HG03045 (cell line): ENCODE measurements around the gene MSL3.
A peak's percentile ranks its signal among the peaks of the same experiment; 100 is the strongest.

Experiments
- ATAC-seq: cut with Tn5 transposase; IDR thresholded peaks from one replicate; pipeline ENCODE4 v1.9.1; 2021; ENCODE audit warnings: mild to moderate bottlenecking, moderate library complexity; ENCODE audit not compliant: unreplicated experiment

MSL3 gene

DNA sequence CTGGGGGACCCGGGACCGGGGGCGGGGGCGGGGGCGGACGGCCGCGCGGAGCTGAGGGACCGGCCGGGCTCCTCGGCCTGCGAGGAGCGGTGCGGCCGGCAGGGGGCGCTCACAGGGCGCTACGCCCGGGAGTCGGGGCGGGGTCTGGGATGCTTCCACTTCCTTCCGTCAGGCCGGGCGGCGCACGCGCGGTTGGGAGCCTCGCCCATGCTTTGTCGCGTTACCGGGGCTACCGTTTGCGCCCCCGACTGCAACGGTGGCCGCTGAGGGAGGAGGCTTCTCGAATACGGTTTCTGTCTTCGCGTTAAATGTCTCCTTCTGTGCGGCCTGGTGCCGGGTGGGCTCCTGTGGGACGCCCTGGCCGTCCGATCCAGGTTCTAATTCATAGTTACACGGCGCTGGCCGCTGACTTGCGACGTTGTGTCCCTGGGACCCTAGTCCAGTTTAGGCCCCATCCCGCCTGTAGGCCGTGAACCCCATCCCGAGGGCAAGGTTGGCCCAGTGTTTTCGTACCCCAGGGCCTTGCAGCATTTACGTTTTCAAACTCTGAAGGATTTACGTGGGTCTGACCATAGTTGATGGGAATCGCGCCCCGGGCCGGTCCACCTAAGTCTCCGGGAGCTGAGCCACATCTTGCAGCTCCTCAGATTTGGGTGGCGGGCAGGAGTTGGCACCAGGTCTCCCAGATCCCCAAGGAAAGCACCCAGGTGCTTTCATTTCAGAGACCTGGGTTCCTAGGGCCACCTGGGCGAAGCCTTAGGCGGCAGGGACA, 549 bp downstream of the MSL3 start:
- ATAC-seq = peak; percentile 69

DNA sequence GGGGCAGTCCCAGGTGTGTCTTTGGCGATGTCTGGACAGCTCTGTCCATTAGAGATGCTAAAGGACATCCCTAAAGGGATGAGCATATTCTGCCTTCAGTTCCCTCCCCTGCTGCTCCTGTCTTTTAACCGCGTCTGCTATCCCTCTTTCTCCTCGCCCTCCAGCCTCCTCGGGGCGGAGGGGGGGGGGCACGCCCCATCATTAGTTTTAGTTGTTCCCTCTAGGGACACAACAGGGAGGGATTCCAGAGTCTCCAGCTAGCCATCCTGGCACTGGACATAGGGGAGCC, 1.1 kb downstream of the MSL3 start:
- ATAC-seq = no peak

DNA sequence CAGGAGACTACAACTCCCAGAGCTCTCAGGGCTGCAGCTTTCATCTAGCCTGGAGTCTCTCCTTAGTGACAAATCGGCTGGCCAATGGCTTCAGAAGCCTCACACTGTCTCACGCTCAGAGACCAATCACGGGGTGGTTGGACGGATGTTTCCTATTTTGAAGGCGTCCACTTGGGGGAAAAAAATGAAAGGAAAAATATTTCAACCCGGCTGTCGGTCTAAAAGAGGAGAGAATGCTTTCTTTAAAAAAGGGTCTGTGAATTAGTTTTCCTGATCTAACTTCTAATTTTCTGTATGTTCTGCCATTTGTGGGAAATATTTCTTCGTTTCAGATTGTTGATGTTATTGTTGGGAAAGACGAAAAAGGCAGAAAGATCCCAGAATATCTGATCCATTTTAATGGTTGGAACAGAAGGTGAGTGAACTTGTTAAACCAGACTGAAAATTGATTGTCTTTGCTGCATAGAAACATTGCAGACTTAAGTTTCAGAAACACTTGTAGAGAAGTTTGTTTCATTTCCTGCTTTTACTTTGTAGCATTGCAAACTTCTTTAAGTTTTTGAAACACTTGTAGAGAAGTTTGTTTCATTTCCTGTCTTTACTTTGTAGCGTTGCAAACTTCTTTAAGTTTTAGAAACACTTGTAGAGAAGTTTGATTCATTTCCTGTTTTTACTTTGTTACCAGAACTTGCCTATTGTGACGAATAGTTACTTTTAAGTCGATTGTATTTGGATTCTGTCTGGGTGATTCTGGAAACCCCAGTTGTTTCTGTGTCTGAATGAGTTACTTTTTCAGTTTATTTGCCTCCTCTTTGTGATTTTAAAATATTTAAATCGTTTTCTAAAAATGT, 1.6 kb downstream of the MSL3 start:
- ATAC-seq = peak; percentile 63

DNA sequence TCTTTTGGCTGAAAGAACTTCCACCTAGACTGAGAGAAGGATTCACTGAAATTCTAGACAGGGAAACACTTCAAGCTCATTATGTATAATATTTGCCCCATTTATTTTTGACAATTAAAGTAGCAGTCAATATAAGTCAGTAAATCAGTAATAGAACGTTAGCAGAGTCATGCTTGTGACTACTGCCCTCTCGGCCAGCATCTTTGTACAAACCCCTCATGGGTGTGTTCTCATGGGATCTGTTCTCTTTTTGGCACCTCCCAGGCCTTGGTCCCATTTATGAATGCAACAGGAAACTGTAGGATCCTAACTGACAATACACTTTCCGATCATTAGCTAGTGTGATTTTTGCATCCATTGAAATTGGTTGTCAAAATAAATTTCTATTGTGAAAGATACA, 2.9 kb downstream of the MSL3 start:
- ATAC-seq = no peak

DNA sequence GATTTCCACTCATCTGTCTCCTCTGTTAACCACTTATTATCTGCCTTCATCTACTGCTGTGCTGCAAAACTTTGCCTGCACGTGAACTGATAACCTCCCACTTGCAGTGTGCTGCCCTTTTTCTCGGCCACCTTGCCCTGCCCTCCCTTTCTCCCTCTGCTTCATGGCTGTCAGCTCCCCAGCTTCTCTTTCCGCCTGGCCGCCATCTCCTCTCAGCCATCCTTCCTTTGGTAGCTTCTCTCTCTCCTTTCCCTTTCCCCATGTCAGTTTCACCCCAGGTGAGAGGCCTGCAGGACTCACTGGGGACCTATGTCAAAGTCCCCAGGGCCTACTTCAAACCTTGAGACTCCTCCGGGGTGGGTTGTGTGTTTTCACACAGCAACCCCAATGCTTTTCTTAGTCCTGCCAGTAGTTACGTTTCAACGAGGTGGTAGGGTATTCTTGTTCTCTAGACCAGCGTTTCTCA, 6.6 kb downstream of the MSL3 start:
- no peak for ATAC-seq

DNA sequence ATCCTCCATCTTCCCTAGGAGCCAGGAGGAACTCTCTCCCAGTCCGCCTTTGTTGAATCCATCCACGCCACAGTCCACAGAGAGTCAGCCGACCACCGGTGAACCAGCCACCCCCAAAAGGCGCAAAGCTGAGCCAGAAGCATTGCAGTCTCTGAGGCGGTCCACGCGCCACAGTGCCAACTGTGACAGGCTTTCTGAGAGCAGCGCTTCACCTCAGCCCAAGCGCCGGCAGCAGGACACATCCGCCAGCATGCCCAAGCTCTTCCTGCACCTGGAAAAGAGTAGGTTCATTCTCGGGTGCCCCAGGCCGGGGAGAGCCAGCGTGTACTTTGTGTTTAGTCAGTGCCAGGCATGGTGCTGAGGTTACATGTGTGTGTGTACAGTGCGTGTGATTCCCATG, 7.4 kb downstream of the MSL3 start:
- ATAC-seq = no peak

DNA sequence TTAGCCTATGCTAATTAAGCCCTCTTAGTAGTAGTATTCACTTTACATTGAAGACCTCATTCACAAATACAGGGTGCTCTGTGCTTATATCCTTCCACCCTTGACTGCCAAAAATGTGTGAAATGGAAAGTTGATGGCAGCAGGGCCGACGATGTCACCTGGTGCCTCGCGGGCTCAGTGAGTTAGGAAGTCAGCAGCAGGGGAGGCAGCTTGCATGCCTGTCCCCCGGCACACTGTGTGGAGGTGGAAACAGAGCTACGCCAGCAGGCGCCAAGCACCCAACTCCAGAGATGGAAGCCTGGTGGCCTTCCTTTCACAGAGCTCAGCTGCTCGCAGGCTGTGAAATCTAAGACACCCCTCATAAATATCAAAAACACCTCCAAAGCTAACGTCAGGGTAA, 8.4 kb downstream of the MSL3 start:
- no peak for ATAC-seq

DNA sequence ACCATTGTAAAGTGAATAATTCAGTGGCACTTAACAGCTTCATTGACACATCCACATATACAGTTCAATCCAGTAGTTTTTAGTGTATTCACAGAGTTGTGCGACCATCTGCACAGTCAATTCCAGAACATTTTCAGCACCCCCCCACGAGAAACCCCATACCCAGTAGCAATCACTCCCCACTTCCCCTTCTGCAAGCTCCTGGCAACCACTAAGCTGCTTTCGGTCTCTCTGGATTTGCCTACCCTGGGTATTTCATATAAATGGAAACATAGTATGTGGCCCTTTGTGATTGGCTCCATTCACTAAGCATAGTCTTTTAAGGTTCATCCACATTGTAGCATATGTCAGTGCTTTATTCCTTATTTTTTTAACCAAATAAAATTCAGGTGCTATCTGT, 10.0 kb downstream of the MSL3 start:
- no peak for ATAC-seq

DNA sequence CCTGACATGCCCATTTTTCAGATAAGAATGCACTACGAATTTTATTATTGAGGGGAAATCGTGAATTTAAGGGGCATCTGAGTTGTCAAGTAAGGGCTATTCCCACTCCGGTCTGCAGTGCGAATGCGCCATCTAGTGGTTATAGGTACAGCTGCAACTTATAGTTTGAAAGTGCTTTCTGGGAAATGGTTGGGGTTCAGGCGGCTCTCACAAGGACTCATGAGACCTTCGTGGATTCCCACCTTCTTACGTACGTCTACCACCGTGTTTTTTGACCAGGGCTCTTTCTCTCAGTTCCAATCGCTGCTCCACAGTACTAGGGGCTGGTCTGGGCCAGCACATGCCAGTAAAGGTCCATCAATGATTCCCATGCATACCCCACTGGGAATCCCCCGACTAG, 12.3 kb downstream of the MSL3 start:
- ATAC-seq = peak; percentile 61

DNA sequence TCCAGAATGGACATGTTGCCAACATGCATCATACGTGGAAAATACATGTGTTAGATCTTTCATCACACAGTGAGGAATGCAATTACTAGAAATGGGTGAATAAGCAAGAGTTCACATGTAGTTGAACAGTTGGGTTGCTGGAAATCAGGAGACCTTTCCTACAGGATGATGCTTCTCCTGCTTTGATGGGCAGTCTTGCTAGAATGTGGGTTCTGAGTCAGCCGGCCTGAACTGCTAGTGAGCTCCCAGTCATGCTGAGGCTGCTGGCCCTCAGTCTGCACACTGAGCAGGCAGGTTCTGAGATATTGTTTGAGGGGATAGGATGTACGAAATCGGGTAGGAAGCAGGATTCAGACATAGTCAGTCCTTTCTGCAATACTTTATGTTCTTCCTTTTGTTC, 20.2 kb downstream of the MSL3 start:
- ATAC-seq = no peak

DNA sequence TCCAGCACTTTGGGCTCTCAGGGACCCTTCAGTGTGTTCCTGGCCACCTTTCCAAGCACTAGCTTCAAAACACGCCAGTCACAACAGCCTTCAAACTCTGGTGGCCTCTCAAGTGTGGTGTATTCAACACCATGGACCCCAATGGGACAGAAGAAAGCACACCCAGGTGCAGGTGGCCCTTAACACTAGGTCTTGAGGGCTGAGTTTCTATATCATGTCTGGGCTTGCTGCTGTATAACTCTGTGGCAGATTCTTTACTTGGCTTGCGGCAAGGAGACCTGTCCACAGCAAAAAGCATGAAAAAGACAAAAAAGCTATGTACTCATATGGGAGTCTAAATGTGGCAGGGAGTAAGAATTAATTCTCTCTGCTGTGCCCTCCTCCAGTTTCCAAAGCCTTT, 23.1 kb downstream of the MSL3 start:
- no peak for ATAC-seq

DNA sequence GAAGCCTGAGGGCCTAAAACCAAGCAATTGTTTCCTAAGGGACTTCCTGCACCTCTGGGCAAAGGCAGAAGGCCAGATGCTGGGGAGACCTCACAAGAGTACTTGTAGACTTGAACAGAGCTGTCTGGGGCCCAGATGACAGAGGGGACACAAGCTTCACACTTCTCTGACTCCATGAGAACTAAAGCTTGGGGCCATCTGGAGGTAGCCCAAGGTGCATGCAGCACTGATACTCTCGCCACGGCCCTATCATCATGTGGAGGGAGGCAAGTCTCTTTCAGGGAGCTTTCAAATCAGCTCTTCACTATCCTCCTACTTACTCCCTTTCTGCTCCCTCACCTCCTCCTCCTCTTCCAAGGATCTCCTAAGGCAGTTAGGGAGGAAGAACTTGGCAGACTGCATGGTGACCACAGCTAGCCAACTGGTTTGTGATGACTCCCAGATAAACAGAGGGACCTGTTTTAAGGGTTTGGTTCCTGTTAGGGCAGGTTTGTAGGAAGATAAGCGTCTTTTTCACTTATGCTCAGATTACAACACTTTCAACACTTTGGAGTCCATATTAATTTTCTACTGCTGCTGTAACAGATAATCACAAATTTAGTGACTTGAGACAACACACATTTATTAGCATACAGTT, 23.8 kb downstream of the MSL3 start:
- ATAC-seq = no peak

DNA sequence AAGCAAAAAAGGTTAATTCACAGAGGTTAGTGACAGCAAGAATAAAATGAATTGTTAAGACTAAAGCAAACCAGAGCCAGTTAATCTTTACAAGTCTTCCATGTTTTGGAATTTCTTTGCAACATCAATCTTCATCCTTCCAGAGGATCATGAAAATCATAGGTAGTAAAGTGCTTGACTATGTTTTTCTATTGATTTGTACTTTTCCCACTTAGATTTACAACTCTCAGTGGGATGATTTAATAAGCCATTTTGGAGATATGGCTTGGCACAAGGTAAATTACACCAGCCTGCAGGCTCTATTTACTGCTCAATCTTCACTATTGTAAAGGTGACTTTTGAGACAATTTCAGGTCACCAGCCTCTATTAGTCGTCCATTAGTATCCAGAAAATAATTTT, 26.5 kb downstream of the MSL3 start:
- no peak for ATAC-seq

DNA sequence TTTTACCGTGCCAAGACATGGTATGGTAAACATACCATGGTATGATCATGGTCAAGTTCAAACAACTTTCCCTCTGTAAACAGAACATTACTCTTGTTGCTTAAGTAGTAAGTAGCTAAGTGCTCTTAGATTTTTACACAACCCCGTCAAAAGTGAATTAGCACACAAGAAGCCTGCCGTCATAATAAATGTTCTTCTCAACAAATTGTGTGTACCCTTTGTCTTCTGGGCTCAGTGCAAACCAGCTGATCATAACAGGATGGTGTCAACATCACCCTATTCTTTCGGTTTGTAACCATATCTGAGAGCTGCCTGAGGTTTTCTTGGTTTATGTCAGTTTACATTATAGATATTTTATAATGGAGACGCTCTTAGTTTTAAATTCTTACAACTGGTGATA, 28.8 kb downstream of the MSL3 start:
- no peak for ATAC-seq

DNA sequence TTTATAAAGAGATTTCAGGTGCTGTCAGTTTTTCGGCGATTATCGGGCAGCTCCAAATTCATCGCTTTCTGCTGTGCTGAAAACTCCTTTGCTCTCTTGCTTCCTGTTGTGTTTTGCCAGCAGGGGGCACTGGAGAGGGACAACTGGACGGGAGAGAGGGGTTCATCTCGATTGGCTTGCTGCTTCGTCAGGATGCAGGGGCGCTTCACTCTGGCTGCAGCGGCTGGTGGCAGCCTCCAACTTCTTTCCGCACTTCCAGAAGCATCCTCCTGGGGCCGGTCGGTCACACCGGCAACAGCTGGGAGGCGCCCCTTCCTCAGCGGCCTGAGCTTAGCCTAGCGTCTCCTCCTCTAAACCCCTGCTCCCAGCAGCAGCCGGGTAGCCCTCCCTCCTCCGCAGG, 29.5 kb downstream of the MSL3 start:
- ATAC-seq = no peak

DNA sequence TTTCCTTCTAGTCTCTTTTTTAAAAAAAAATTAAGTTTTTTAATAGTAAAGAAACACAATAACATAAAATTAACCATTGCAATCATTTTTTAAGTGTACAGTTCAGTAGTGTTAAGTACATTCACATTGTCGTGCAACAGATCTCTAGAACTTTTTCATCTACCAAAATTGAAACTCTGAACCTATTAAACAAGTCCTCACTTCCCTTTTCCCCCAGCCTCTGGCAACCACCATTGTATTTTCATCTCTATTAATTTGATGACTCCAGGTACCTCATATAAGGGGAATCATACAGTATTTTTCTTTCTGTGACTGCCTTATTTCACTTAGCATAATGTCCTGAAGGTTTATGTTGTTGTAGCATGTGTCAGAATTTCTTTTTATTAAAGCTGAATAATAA, 31.8 kb downstream of the MSL3 start:
- ATAC-seq = peak; percentile 30

DNA sequence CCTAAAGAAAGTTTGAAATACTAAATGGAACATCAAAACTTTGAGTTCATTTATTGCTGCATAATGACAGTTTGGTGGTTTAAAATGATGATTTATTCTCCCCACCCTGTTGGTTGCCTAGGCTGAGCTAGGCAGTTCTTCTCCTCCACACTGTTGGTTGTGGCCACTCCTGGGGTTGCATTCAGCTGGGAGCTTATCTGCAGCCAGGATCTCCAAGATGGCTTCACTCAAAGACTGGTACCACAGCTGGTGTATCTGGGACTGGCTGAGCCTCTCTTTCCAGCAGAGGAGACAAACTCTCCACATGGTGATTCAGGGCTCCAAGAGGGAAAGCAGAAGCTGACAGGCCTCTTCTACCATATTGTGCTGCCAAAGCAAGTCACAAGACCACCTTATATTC, 33.1 kb downstream of the MSL3 start:
- ATAC-seq = no peak

DNA sequence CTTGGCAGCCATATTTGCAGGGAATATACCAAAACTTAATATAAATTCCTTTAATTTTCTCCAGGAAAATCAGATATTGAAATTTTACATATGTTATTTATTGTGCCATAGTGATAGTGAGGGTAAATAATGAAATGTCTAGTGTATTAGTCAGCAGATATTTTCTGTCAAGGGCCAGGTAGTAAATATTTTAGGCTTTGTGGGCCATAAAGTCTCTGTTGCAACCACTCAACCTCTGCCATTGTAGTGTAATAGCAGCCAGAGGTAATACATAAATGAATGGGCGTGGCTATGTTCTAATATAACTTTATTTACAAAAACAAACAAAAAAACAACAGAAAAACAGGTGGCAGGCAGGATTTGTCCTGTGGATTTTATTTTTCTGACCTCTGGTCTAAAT, 33.5 kb downstream of the MSL3 start:
- ATAC-seq = no peak

DNA sequence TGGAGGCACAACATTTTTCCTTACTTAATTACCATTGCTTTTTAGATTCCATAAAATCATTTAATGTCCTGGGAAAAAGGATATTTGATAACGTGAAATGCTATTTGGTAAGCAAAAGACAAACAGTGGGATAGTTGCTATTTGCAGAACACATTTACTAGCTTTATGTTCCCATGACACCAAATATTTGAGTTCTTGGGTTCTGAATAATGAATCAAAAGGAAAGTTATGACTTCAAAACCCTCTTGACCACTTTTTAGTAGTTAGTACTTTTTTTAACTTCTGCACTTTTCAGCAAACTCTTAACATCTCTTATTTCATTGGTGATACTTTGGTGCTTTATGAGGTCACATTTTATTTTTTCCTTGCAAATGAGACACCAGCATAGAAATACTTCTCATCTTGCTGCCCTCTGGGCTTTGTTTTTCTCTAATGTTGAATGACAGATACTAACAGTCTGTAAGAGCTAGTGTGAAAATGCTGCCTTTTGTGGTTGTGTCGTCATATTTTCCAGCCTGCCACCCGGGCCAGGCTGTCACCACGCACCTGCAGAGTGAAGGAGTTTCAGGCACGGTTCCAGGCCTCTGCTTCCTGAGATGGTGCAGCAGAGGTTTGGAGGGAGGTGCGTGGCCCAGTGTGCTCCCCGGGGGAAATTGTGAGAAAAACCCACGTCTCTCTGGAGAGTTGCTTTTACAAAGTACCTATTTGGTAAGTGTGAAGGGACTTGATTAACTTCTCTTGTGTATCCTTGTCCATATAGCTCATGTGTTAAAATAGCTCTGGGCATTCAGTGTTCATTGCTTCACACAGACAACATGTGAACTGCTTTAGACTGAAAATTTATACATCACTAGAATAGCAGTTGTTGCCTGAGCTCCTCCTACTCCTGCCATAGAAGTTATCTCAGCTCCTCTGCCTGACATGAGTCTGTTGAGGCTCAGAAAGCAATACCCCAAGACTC, 34.7 kb downstream of the MSL3 start:
- ATAC-seq = peak; percentile 93

DNA sequence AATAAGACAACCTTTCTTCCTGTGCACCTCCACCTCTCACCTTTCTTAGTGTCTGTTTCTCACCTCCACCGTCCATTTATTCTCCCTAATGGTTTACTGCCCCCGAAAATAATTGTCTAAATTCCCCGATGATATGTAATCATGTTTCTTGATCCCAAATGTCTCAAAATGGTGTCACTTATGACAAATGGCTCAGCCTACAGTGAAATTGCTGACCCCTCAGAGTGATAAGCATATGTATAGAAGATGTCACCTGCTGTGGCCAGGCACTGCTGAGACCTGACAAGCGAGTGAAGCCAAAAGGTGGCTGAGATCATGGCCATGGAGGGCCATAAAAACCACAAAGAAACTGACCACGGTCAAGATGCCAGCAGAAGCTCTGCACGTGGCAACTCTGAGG, 35.7 kb downstream of the MSL3 start:
- no peak for ATAC-seq

DNA sequence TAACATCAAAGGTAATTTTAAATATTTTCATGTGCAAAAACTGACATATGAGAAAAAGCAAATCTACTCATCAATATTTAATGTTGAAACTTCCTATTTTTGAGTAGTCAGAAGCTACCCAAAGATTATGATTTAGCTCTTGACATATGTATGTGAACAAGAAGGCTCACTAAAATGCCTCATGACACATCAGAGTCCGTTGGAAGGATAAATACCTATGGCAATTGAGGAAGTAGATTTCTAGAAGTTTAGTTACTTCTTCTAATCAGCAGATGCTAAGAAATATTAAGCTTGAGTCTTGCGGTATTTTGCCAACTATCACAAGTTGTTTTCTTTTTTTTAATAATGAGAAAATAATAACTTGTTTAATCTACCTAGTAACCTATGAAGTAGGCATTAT, 55.3 kb downstream of the MSL3 start:
- no peak for ATAC-seq
